Activated CD8-positive, alpha-beta memory T cell treated with anti-CD3 and anti-CD28 coated beads for 1 hour (primary cell): ENCODE data around the gene TEAD3.
"Not testable (repeated sequence)": the region's sequence is repeated elsewhere in the genome, so short reads cannot be mapped to it uniquely, and the experiment has no call there.

Experiments used
- DNase-seq, 2 donors: peaks; one replicate each; pipeline ENCODE4 v3.0.0-alpha.2; 2020; ENCODE audit warnings: low read depth in 1 of 2; ENCODE audit errors: extremely low read depth in 1 of 2

Gene TEAD3

DNA sequence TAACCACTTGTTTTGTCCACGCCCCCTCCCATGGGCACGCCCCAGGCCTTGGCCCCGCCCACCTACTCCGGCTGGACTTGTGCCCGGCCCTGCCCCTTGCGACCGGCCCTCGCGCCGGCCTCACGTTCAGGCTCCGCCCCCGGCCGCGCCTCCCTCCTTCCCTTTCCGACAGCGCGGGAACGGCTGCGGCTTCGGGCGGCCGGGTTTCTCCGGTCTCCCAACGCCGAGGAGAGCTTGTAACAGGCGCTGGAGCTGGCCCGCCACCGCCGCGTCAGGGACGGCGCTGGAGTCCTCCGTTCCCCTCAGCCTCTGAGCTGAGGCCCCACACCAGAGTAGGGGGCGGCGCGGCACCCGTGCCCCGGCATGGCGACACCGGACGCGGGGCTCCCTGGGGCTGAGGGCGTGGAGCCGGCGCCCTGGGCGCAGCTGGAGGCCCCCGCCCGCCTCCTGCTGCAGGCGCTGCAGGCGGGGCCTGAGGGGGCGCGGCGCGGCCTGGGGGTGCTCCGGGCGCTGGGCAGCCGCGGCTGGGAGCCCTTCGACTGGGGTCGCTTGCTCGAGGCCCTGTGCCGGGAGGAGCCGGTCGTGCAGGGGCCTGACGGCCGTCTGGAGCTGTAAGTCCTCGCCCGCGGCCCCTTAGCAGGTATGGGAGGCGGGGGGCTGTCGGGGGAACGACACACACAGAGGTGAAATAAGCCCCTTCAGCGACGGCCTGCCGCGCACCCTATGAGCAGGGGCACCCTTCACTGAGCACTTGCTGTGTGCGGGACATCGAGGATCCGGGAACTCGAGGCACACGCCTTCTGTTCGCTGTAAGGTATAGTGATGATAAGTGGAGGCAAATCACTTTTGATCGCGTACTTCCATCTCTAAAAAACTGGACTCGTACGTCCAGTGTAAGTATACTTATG lies 44.4 kb downstream of the TEAD3 start, which contains the start of gene FANCE:
FANCE (plus strand) TSS at position 156 of the 908 bp plus-strand sequence; CDS start at position 364, 208 bp downstream.
- DNase-seq: peak; percentile 65 to 83

GRCh38 chr6:35451354-35452182 lies 45.3 kb downstream of the TEAD3 start:
- DNase-seq: no peak

- DNase-seq: no peak
These were observed 47.5 kb downstream of the TEAD3 start for GRCh38 chr6:35449287-35449881.

- DNase-seq: no peak
These were observed 48.7 kb downstream of the TEAD3 start for GRCh38 chr6:35448191-35448590.

GRCh38 chr6:35445691-35446090 lies 51.2 kb downstream of the TEAD3 start:
- no peak for DNase-seq

- DNase-seq: no peak
These were observed 53.4 kb downstream of the TEAD3 start for GRCh38 chr6:35443341-35444030.

GRCh38 chr6:35442693-35443092 lies 54.2 kb downstream of the TEAD3 start:
- DNase-seq: no peak

DNA sequence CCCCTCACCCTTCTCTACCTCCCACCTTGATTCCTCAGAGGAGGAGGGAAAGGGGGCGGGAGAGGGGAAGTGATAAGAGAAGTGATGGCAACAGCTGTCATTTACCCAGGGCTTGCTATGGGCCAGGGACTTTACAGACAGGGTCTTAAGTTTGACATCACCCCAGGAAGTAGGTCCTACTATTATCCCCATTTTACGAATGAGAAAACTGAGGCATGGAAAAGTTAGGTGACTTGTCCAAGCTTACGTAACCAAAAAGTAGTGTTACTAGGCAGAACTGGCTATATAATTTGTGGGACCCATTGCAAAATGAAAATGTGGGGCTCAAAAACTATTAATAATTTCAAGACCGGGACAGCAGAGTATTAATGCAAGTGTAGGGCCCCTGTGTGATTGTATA lies 55.2 kb downstream of the TEAD3 start:
- DNase-seq: no peak

- no peak for DNase-seq
These were observed 55.7 kb downstream of the TEAD3 start for GRCh38 chr6:35441205-35441604.

- no peak for DNase-seq
These were observed 57.6 kb downstream of the TEAD3 start for GRCh38 chr6:35439308-35439707.

- DNase-seq: not testable (repeated sequence)
These were observed 58.4 kb downstream of the TEAD3 start for GRCh38 chr6:35438378-35439065.

DNA sequence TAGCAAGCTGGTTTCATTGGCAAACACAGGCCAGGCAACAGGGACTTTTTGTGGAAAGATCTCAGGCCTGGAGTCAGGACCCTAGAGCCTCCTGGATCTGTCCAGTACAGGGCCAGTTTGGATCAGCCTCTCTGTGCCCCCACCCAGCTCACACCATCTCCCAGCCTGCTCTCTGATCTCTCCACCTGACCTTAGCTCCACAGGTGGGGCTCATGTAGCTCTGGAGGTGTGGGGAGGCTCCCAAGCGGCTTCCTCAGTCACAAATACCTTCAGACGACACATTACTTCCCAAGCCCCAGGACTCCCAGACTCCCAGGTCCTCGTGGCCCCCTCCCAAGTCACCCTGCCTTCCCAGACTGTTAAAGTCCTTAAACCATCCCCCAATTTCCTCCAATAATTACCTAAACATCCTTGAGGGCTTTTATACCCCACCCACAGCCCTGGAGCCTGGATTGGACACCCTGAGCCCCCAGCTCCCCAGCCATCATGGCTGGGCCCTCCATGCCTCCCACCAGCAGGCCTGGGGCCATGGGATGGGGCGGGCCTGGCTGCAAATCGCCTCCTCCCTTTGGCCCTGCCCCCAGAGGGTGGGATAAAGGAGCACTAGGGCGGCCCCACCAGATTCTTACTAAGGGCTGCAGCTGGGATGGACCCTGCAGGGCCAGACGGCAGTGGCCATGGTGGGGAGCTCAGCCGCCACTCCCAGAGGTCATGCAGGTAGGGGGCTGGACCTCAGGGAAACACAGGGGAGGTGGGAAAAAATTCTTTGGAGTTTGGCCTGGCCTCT lies 60.6 kb downstream of the TEAD3 start:
- DNase-seq: no peak

- DNase-seq: no peak
These were observed 61.6 kb downstream of the TEAD3 start for GRCh38 chr6:35435074-35435837.

DNA sequence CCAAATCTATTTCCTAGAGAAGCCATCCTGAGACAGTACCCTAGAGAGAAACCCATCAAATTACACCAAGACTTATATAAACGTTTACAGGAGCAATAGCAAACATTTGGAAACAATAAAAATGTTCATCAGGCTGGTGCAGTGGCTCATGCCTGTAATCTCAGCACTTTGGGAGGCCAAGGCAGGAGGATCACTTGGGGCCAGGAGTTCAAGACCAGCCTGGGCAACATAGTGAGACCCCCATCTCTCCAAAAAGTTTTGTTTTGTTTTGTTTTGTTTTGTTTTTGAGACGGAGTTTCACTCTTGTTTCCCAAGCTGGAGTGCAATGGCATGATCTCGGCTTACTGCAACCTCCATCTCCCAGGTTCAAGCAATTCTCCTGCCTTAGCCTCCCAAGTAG lies 64.2 kb downstream of the TEAD3 start:
- DNase-seq: not testable (repeated sequence)

DNA sequence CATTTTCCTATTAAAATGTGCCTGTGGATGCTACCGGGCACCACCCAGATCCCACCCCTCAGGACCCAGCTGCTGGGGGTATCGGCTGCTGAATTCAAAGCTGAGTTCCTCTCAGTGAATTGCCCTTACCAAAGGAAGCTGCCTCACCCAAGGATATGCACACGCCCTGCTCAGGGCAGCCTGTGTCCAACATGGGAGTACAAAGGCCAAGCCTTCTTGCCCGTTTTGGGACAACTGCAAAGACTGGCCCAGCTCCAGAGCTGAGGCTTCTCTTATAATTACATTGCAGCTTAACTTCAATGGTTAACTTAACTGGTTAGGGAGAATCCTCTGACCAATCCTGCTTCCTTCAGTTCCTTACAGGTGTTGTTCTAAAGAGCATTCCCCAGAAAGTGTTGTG lies 64.6 kb downstream of the TEAD3 start:
- no peak for DNase-seq

DNA sequence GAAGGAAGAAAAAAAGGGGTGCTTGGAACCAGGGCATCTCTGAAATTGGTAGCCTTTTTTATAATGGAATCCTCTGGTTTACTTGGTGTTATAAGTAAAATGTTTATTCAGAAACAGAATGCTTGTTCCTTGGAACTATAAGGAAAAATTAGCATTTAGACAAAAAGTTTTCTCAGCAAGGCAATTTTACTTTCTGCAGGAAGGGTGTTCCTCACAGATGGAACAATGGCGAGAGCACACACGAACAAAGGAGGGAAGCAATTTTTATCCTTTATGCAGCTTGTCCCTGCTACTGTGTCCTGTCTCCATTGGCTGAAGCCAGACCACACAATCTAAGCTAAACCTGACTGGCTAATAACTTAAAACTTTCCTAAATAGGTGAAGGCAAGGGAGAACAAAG lies 67.4 kb downstream of the TEAD3 start:
- DNase-seq: no peak

- DNase-seq: no peak
These were observed 68.3 kb downstream of the TEAD3 start for GRCh38 chr6:35428421-35429149.

GRCh38 chr6:35427851-35428321 lies 69.0 kb downstream of the TEAD3 start:
- no peak for DNase-seq
